DND-41 (cell line): ENCODE measurements around the gene ITPR2.

Experiments
- CTCF ChIP-seq: IDR thresholded peaks from 2 replicates; pipeline ENCODE4 v1.5.1; 2012; ENCODE audit warnings: borderline replicate concordance, low read length, moderate library complexity, mild to moderate bottlenecking; ENCODE audit not compliant: poor library complexity, severe bottlenecking; ENCODE audit errors: extremely low read depth
- EZH2 ChIP-seq: IDR thresholded peaks from 3 replicates; pipeline ENCODE4 v1.6.1; 2012; ENCODE audit warnings: borderline replicate concordance, low read depth, mild to moderate bottlenecking, moderate library complexity, low read length, inconsistent platforms; ENCODE audit not compliant: severe bottlenecking

GRCh38 chr12:26304273-26304672, 528.7 kb downstream of the ITPR2 start:
- TF ChIP-seq CTCF = no peak
- TF ChIP-seq EZH2 = no peak
